Liver (tissue), 3 donors: ENCODE data around the gene HDLBP.

Source experiments
- EGR1 ChIP-seq, 2 donors: IDR thresholded peaks; 2 replicates each; pipeline ENCODE4 v1.6.1; 2016 to 2018; ENCODE audit warnings: antibody characterized with exemption in 2 of 2, low read depth in 2 of 2
- JUND ChIP-seq, 2 donors: IDR thresholded peaks; 2 replicates each; pipeline ENCODE4 v1.6.1; 2016; ENCODE audit warnings: antibody characterized with exemption in 2 of 2
- NR2F2 ChIP-seq: IDR thresholded peaks from 2 replicates; pipeline ENCODE4 v1.6.1; 2016; ENCODE audit warnings: antibody characterized with exemption
- RAD21 ChIP-seq, 2 donors: IDR thresholded peaks; 2 replicates each; pipeline ENCODE4 v1.6.1; 2016; ENCODE audit warnings: antibody characterized with exemption in 2 of 2, mild to moderate bottlenecking in 2 of 2
- RXRA ChIP-seq, 2 donors: IDR thresholded peaks; 2 replicates each; pipeline ENCODE4 v1.6.1; 2017 to 2018; ENCODE audit warnings: antibody characterized with exemption in 2 of 2, mild to moderate bottlenecking in 1 of 2
- SP1 ChIP-seq: IDR thresholded peaks from 2 replicates; pipeline ENCODE4 v1.6.1; 2018; ENCODE audit warnings: antibody characterized with exemption, mild to moderate bottlenecking
- TAF1 ChIP-seq: conservative IDR thresholded peaks from 2 replicates; pipeline ENCODE4 v1.6.1; 2016; ENCODE audit warnings: antibody characterized with exemption, mild to moderate bottlenecking
- YY1 ChIP-seq: IDR thresholded peaks from 2 replicates; pipeline ENCODE4 v1.6.1; 2016; ENCODE audit warnings: antibody characterized with exemption, mild to moderate bottlenecking
- TF ChIP-seq, protein P1 (sequence below): IDR thresholded peaks from 2 replicates; pipeline ENCODE4 v1.6.1; 2016; ENCODE audit warnings: antibody characterized with exemption, mild to moderate bottlenecking
- TF ChIP-seq, protein P2 (sequence below): IDR thresholded peaks from 2 replicates; pipeline ENCODE4 v1.6.1; 2016; ENCODE audit warnings: antibody characterized with exemption
- TF ChIP-seq, protein P3 (sequence below): fragments of 150-350 bp; IDR thresholded peaks from 2 replicates; pipeline ENCODE4 v1.5.1; 2017; ENCODE audit warnings: improper control_type of control experiment, low read depth, low read length; ENCODE audit not compliant: missing input control
- TF ChIP-seq, protein P4 (sequence below): IDR thresholded peaks from 2 replicates; pipeline ENCODE4 v1.6.1; 2016; ENCODE audit warnings: antibody characterized with exemption
- TF ChIP-seq, protein P5 (sequence below): IDR thresholded peaks from 2 replicates; pipeline ENCODE4 v1.6.1; 2016; ENCODE audit warnings: antibody characterized with exemption
- donor health status: healthy.
- donor health status: healthy.

DNA sequence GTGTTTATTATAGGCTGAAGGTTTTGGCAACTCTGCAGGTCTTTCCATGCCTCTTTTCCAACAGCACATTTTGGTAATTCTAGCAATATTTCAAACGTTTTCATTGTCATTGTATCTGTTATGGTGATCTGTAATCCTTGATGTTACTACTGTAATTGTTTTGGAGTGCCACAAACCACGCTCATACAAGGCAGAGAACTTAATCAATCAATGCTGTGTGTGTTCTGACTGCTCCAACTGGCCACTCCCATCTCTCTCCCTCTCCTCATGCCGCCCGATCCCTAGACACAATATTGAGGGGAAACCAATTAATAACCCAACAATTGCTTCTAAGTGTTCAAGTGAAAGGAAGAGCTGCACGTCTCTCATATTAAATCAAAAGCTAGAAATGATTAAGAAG, 32.9 kb downstream of the HDLBP start:
- TF ChIP-seq, protein P1, sequence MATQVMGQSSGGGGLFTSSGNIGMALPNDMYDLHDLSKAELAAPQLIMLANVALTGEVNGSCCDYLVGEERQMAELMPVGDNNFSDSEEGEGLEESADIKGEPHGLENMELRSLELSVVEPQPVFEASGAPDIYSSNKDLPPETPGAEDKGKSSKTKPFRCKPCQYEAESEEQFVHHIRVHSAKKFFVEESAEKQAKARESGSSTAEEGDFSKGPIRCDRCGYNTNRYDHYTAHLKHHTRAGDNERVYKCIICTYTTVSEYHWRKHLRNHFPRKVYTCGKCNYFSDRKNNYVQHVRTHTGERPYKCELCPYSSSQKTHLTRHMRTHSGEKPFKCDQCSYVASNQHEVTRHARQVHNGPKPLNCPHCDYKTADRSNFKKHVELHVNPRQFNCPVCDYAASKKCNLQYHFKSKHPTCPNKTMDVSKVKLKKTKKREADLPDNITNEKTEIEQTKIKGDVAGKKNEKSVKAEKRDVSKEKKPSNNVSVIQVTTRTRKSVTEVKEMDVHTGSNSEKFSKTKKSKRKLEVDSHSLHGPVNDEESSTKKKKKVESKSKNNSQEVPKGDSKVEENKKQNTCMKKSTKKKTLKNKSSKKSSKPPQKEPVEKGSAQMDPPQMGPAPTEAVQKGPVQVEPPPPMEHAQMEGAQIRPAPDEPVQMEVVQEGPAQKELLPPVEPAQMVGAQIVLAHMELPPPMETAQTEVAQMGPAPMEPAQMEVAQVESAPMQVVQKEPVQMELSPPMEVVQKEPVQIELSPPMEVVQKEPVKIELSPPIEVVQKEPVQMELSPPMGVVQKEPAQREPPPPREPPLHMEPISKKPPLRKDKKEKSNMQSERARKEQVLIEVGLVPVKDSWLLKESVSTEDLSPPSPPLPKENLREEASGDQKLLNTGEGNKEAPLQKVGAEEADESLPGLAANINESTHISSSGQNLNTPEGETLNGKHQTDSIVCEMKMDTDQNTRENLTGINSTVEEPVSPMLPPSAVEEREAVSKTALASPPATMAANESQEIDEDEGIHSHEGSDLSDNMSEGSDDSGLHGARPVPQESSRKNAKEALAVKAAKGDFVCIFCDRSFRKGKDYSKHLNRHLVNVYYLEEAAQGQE = no peak
- TF ChIP-seq, protein P2, sequence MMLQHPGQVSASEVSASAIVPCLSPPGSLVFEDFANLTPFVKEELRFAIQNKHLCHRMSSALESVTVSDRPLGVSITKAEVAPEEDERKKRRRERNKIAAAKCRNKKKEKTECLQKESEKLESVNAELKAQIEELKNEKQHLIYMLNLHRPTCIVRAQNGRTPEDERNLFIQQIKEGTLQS = no peak
- TF ChIP-seq TAF1 (no peak), EGR1 (IDR thresholded peaks at IDR 0.05; ENCODE audit: low read depth in 2 of 2) (no peak), SP1 (no peak), JUND (IDR thresholded peaks at IDR 0.05) (no peak), YY1 (no peak), RXRA (IDR thresholded peaks at IDR 0.05) (no peak), RAD21 (IDR thresholded peaks at IDR 0.05) (no peak), NR2F2 (no peak)
- TF ChIP-seq, protein P3, sequence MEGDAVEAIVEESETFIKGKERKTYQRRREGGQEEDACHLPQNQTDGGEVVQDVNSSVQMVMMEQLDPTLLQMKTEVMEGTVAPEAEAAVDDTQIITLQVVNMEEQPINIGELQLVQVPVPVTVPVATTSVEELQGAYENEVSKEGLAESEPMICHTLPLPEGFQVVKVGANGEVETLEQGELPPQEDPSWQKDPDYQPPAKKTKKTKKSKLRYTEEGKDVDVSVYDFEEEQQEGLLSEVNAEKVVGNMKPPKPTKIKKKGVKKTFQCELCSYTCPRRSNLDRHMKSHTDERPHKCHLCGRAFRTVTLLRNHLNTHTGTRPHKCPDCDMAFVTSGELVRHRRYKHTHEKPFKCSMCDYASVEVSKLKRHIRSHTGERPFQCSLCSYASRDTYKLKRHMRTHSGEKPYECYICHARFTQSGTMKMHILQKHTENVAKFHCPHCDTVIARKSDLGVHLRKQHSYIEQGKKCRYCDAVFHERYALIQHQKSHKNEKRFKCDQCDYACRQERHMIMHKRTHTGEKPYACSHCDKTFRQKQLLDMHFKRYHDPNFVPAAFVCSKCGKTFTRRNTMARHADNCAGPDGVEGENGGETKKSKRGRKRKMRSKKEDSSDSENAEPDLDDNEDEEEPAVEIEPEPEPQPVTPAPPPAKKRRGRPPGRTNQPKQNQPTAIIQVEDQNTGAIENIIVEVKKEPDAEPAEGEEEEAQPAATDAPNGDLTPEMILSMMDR = no peak
- TF ChIP-seq, protein P4, sequence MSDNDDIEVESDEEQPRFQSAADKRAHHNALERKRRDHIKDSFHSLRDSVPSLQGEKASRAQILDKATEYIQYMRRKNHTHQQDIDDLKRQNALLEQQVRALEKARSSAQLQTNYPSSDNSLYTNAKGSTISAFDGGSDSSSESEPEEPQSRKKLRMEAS = no peak
- TF ChIP-seq, protein P5, sequence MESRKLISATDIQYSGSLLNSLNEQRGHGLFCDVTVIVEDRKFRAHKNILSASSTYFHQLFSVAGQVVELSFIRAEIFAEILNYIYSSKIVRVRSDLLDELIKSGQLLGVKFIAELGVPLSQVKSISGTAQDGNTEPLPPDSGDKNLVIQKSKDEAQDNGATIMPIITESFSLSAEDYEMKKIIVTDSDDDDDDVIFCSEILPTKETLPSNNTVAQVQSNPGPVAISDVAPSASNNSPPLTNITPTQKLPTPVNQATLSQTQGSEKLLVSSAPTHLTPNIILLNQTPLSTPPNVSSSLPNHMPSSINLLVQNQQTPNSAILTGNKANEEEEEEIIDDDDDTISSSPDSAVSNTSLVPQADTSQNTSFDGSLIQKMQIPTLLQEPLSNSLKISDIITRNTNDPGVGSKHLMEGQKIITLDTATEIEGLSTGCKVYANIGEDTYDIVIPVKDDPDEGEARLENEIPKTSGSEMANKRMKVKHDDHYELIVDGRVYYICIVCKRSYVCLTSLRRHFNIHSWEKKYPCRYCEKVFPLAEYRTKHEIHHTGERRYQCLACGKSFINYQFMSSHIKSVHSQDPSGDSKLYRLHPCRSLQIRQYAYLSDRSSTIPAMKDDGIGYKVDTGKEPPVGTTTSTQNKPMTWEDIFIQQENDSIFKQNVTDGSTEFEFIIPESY = no peak
